H1 (cell line): ENCODE results near the gene TNRC6B. TPM values are rescaled to one million over a fixed set of nuclear protein-coding genes. Genes with fewer than 3 reads are reported as not detected.

ENCODE experiments used
- CTCF ChIA-PET: fragments of 300-600 bp; sonication (Branson Sonifier 250); formaldehyde crosslinking; loops from one replicate; lab custom pipeline; 2021; ENCODE audit not compliant: partially characterized antibody; lab: Charles Lee
- POLR2A ChIA-PET: fragments of 300-600 bp; sonication (Branson Sonifier 250); formaldehyde crosslinking; loops from one replicate; lab custom pipeline; 2021; ENCODE audit warnings: inconsistent platforms; ENCODE audit not compliant: partially characterized antibody; lab: Charles Lee
- DNase-seq, 2 experiments: peaks; one replicate each; pipeline versions ENCODE4 v3.0.0 to v3.0.0-alpha.2; 2010 to 2022; ENCODE audit warnings: low spot score in 2 of 2, low read depth in 1 of 2, mixed read lengths in 1 of 2
- FAIRE-seq: peaks from 2 replicates; lab custom pipeline; 2011; peaks lifted over from hg19 to GRCh38; lab: Jason Lieb, UNC
- H2AFZ ChIP-seq: 2 replicates; pipeline ENCODE4 v1.8.1; 2012; ENCODE audit warnings: low read length, inconsistent platforms
- H2AK5ac ChIP-seq: 2 replicates; pipeline ENCODE4 v1.6.1; 2013; ENCODE audit warnings: low read depth, low read length
- H2BK120ac ChIP-seq: replicated peaks from 2 replicates; pipeline ENCODE3; 2013; ENCODE audit warnings: low read depth, low read length, inconsistent platforms
- H2BK12ac ChIP-seq: 2 replicates; pipeline ENCODE4 v1.6.1; 2013; ENCODE audit warnings: low read depth, low read length
- H2BK15ac ChIP-seq: 2 replicates; pipeline ENCODE4 v1.6.1; 2013; ENCODE audit warnings: low read length
- H2BK20ac ChIP-seq: 2 replicates; pipeline ENCODE4 v1.6.1; 2013; ENCODE audit warnings: low read length
- H2BK5ac ChIP-seq: 2 replicates; pipeline ENCODE4 v1.6.1; 2013; ENCODE audit warnings: low read depth, low read length
- H3K14ac ChIP-seq: 2 replicates; pipeline ENCODE4 v1.6.1; 2013; ENCODE audit warnings: inconsistent platforms; ENCODE audit not compliant: insufficient read length
- H3K18ac ChIP-seq: 2 replicates; pipeline ENCODE4 v1.6.1; 2013; ENCODE audit warnings: low read length; ENCODE audit errors: extremely low read depth
- H3K23ac ChIP-seq: 2 replicates; pipeline ENCODE4 v1.6.1; 2013; ENCODE audit warnings: inconsistent platforms; ENCODE audit not compliant: insufficient read length
- H3K23me2 ChIP-seq: 2 replicates; pipeline ENCODE4 v1.6.1; 2013; ENCODE audit warnings: low read depth, low read length
- H3K27ac ChIP-seq: 2 replicates; pipeline ENCODE4 v1.6.1; 2011; ENCODE audit warnings: low read depth, low read length, inconsistent platforms
- H3K27me3 ChIP-seq, 4 experiments: replicated peaks in 1 of 4; 1 replicate in 1 of 4; 2 replicates in 3 of 4; pipeline versions ENCODE4 v1.6.1 to v1.8.1; 2011 to 2013; ENCODE audit warnings: low read length in 3 of 4, mild to moderate bottlenecking in 3 of 4, inconsistent platforms in 2 of 4, mixed read lengths in 2 of 4, moderate library complexity in 1 of 4; ENCODE audit not compliant: control insufficient read depth in 3 of 4, insufficient read depth in 3 of 4; ENCODE audit errors: extremely low read depth in 1 of 4
- H3K36me3 ChIP-seq, 4 experiments: 2 replicates each; pipeline versions ENCODE4 v1.6.1 to v1.8.1; 2011 to 2013; ENCODE audit warnings: mild to moderate bottlenecking in 4 of 4, low read length in 3 of 4, moderate library complexity in 2 of 4, control low read depth in 1 of 4, inconsistent platforms in 1 of 4; ENCODE audit not compliant: insufficient read depth in 4 of 4, control insufficient read depth in 2 of 4
- H3K4ac ChIP-seq: replicated peaks from 2 replicates; pipeline ENCODE3; 2013; ENCODE audit warnings: low read length, low read depth, mixed read lengths, inconsistent platforms; ENCODE audit not compliant: insufficient read length
- H3K4me1 ChIP-seq, 4 experiments: replicated peaks in 1 of 4; 1 replicate in 1 of 4; 2 replicates in 3 of 4; pipeline versions ENCODE4 v1.6.1 to v1.8.1; 2011 to 2013; ENCODE audit warnings: low read length in 3 of 4, inconsistent platforms in 2 of 4, mixed read lengths in 1 of 4; ENCODE audit not compliant: insufficient read depth in 4 of 4, control insufficient read depth in 3 of 4
- H3K4me2 ChIP-seq, 2 experiments: 2 replicates each; pipeline versions ENCODE4 v1.6.1 to v1.8.1; 2011 to 2013; ENCODE audit warnings: low read depth in 2 of 2, low read length in 2 of 2, control low read depth in 1 of 2, inconsistent platforms in 1 of 2, mild to moderate bottlenecking in 1 of 2; ENCODE audit not compliant: insufficient read depth in 1 of 2
- H3K4me3 ChIP-seq, 4 experiments: fragments of 200-600, 300-600 bp in 1 of 4; sonication (generic), shearing (Covaris generic), sonication (Bioruptor Twin) in 1 of 4; 2 replicates each; pipeline versions ENCODE4 v1.5.1 to v1.8.1; 2011 to 2016; ENCODE audit warnings: low read length in 4 of 4, low read depth in 3 of 4, control low read depth in 2 of 4, inconsistent platforms in 2 of 4, mild to moderate bottlenecking in 2 of 4, mixed read lengths in 1 of 4, moderate library complexity in 1 of 4; ENCODE audit not compliant: insufficient read depth in 2 of 4; ENCODE audit errors: extremely low read depth in 1 of 4
- H3K56ac ChIP-seq: replicated peaks from 2 replicates; pipeline ENCODE3; 2013; ENCODE audit warnings: low read depth, mild to moderate bottlenecking, mixed read lengths, low read length, inconsistent platforms; ENCODE audit not compliant: insufficient read length
- H3K79me1 ChIP-seq: 2 replicates; pipeline ENCODE4 v1.6.1; 2013; ENCODE audit warnings: low read depth, low read length, control low read depth
- H3K79me2 ChIP-seq, 2 experiments: 2 replicates each; pipeline versions ENCODE4 v1.6.1 to v1.8.1; 2012 to 2013; ENCODE audit warnings: low read length in 2 of 2, mild to moderate bottlenecking in 2 of 2, inconsistent platforms in 1 of 2; ENCODE audit not compliant: insufficient read depth in 2 of 2, control insufficient read depth in 1 of 2
- H3K9ac ChIP-seq, 4 experiments: replicated peaks in 1 of 4; 1 replicate in 1 of 4; 2 replicates in 3 of 4; pipeline versions ENCODE4 v1.6.1 to v1.8.1; 2011 to 2013; ENCODE audit warnings: low read depth in 3 of 4, low read length in 3 of 4, control low read depth in 2 of 4, mild to moderate bottlenecking in 2 of 4, moderate library complexity in 2 of 4, inconsistent platforms in 1 of 4; ENCODE audit errors: extremely low read depth in 1 of 4
- H3K9me3 ChIP-seq, 2 experiments: 2 replicates each; pipeline versions ENCODE4 v1.6.1 to v1.8.1; 2012 to 2013; ENCODE audit warnings: mild to moderate bottlenecking in 2 of 2, moderate library complexity in 2 of 2, control low read depth in 1 of 2, inconsistent platforms in 1 of 2, low read depth in 1 of 2, low read length in 1 of 2, mixed read lengths in 1 of 2; ENCODE audit not compliant: insufficient read depth in 2 of 2
- H4K20me1 ChIP-seq, 2 experiments: replicated peaks in 1 of 2; 2 replicates each; pipeline versions ENCODE3 to v1.8.1; 2011 to 2013; ENCODE audit warnings: inconsistent platforms in 2 of 2, low read length in 2 of 2, mild to moderate bottlenecking in 1 of 2; ENCODE audit not compliant: insufficient read depth in 2 of 2, control insufficient read depth in 1 of 2
- H4K5ac ChIP-seq: 2 replicates; pipeline ENCODE4 v1.6.1; 2013; ENCODE audit warnings: low read length, low read depth, mixed read lengths, inconsistent platforms; ENCODE audit not compliant: insufficient read length
- H4K8ac ChIP-seq: 2 replicates; pipeline ENCODE4 v1.8.0; 2013; ENCODE audit warnings: mild to moderate bottlenecking, moderate library complexity, low read length, inconsistent platforms; ENCODE audit not compliant: insufficient read depth; ENCODE audit errors: extremely low read depth
- H4K91ac ChIP-seq: replicated peaks from 2 replicates; pipeline ENCODE3; 2013; ENCODE audit warnings: low read length, mixed read lengths, inconsistent platforms; ENCODE audit not compliant: insufficient read length
- EGR1 ChIP-seq: IDR thresholded peaks from 2 replicates; pipeline ENCODE4 v1.6.1; 2011; ENCODE audit warnings: low read depth, low read length, borderline replicate concordance
- EP300 ChIP-seq, 2 experiments: IDR thresholded peaks; 1 replicate in 1 of 2; 2 replicates in 1 of 2; pipeline ENCODE4 v1.6.1; 2011 to 2012; ENCODE audit warnings: low read depth in 2 of 2, low read length in 2 of 2, mild to moderate bottlenecking in 2 of 2, borderline replicate concordance in 1 of 2, inconsistent platforms in 1 of 2, moderate library complexity in 1 of 2
- NANOG ChIP-seq: IDR thresholded peaks from 2 replicates; pipeline ENCODE4 v1.6.1; 2011; ENCODE audit warnings: low read length, low read depth, mild to moderate bottlenecking, inconsistent platforms; ENCODE audit not compliant: insufficient read depth, poor library complexity, severe bottlenecking
- SAP30 ChIP-seq: fragments of 300-600 bp; sonication (generic); IDR thresholded peaks from 2 replicates; pipeline ENCODE4 v1.7.1; 2012; ENCODE audit warnings: low read length, moderate library complexity, mild to moderate bottlenecking, inconsistent platforms; ENCODE audit not compliant: insufficient read depth, insufficient replicate concordance
- SP1 ChIP-seq: IDR thresholded peaks from 2 replicates; pipeline ENCODE4 v1.6.1; 2011; ENCODE audit warnings: low read depth, low read length
- SP2 ChIP-seq: IDR thresholded peaks from 2 replicates; pipeline ENCODE4 v1.6.1; 2012; ENCODE audit warnings: mild to moderate bottlenecking, low read length, inconsistent platforms
- SUZ12 ChIP-seq: fragments of 200-600 bp; sonication (generic); IDR thresholded peaks from 2 replicates; pipeline ENCODE4 v1.6.1; 2012; ENCODE audit warnings: mild to moderate bottlenecking, inconsistent platforms, low read length, moderate library complexity, mixed read lengths
- WGBS, 2 experiments: shearing (Covaris generic) in 1 of 2; methylation state at CpG; one replicate each; pipeline versions ENCODE4 v1.1.6 to v1.1.7; 2013 to 2015; ENCODE audit warnings: low lambda C conversion rate in 2 of 2, mixed read lengths in 2 of 2, inconsistent platforms in 1 of 2, low coverage in 1 of 2, missing lambda C conversion rate in 1 of 2; ENCODE audit not compliant: insufficient replicate concordance in 2 of 2, insufficient coverage in 1 of 2, insufficient read length in 1 of 2; ENCODE audit errors: extremely low coverage in 1 of 2, missing lambda C conversion rate in 1 of 2; 5-methylcytosine and 5-hydroxymethylcytosine counted together
- polyA plus RNA-seq, 7 experiments: library from polyadenylated mRNA; depleted of rRNA in 3 of 7; stranded (reverse) in 5 of 7; unstranded in 2 of 7; fragments of >200 nt in 5 of 7; fragments of 200-250 nt in 2 of 7; gene quantifications; 1 replicate in 5 of 7; 2 replicates in 1 of 7; 4 replicates in 1 of 7; pipeline versions ENCODE4 v1.2.1 to v1.2.3, GENCODE V29; 2011 to 2013; ENCODE audit warnings: missing spikeins in 2 of 7, mixed read lengths in 2 of 7
- total RNA-seq: library from RNA; stranded (reverse); fragmentation: NEBNext Ultra II Directional; extraction: Animal tissue kit (Norgen Biotek cat#: 25700); gene quantifications from 2 replicates; pipeline ENCODE4 v1.2.1, GENCODE V29; 2021

The TNRC6B gene
- total and polyA plus RNA-seq, 2 of the 8 experiments (the other 6 are each of a cell fraction or from before 2014, with no cell fraction given): 12.5 to 48.9 TPM

GRCh38 chr22:40199852-40200251 is 22.1 kb downstream of the TNRC6B start:
- Histone ChIP-seq H2BK5ac (no peak overlapping the region), H2AFZ (no peak overlapping the region), H3K27ac (no peak overlapping the region), H3K4me1 (peaks cover 8 to 43% (median 22%) of the 10 kb centered on the region in 4 experiments; a peak in 6 of 7 replicates), H2AK5ac (no peak overlapping the region), H3K4me3 (no peak overlapping the region), H3K56ac (no peak overlapping the region), H3K18ac (no peak overlapping the region), H3K9me3 (no peaks in the 10 kb centered on the region), H2BK15ac (no peak overlapping the region), H4K20me1 (peaks cover 37 to 40% of the 10 kb centered on the region in 2 experiments), H3K4me2 (no peak overlapping the region), H2BK120ac (no peak overlapping the region), H2BK12ac (no peak overlapping the region), H3K36me3 (peaks cover 0 to 2% (median 0%) of the 10 kb centered on the region in 4 experiments; a peak in 1 of 8 replicates), H3K79me1 (peaks cover 7% of the 10 kb centered on the region; the same call in 1 of the 2 replicates), H4K91ac (no peak overlapping the region), H3K23ac (no peak overlapping the region), H4K8ac (no peak overlapping the region), H3K9ac (no peak overlapping the region), H3K14ac (no peak overlapping the region), H2BK20ac (no peak overlapping the region), H3K23me2 (no peaks in the 10 kb centered on the region), H3K79me2 (peaks cover 45 to 100% of the 10 kb centered on the region in 2 experiments), H3K4ac (no peak overlapping the region), H4K5ac (no peak overlapping the region), H3K27me3 (no peaks in the 10 kb centered on the region)
- ChIA-PET CTCF (interaction anchor here (1.3 kb wide), 1 partner anchor 265 kb away, joined by 3 read pairs; no protein-coding TSS in a partner anchor), POLR2A (interaction anchor here (0.8 to 2.1 kb wide), 4 partner anchors 10 to 21 kb away, joined by 3 to 9 read pairs (median 6); no protein-coding TSS in a partner anchor)
- no peak for DNase-seq
- TF ChIP-seq SAP30 (no peak), SUZ12 (no peak), EGR1 (no peak), SP2 (no peak), NANOG (no peak), EP300 (IDR thresholded peaks at IDR 0.05; ENCODE audit: borderline replicate concordance in 1 of 2, low read depth in 2 of 2, low read length in 2 of 2) (no peak), SP1 (no peak)
- no peak for FAIRE-seq
- WGBS, 2 experiments: 93% methylated on average over 7 of the region's 7 CpGs; no CpG with 5 or more reads in 1 of the 2 experiments
